Peyer's patch (tissue), 4 donors: ENCODE data around the gene TUBGCP2. TPM values are rescaled to one million over a fixed set of nuclear protein-coding genes. Genes with fewer than 3 reads are reported as not detected.

ENCODE experiments used
- DNase-seq, 3 donors: peaks; one replicate each; pipeline ENCODE4 v3.0.0-alpha.2; 2017 to 2019
- H3K27ac ChIP-seq, 4 donors: fragments of 200-600 bp; sonication (generic); one replicate each; pipeline ENCODE4 v1.5.1; 2016 to 2019
- H3K27me3 ChIP-seq, 2 donors: fragments of 200-600 bp; sonication (generic); one replicate each; pipeline ENCODE4 v1.5.1; 2019
- H3K36me3 ChIP-seq, 3 donors: fragments of 200-600 bp; sonication (generic); one replicate each; pipeline ENCODE4 v1.5.1; 2016 to 2019
- H3K4me1 ChIP-seq, 4 donors: fragments of 200-600 bp; sonication (generic); one replicate each; pipeline ENCODE4 v1.5.1; 2016 to 2019
- H3K4me3 ChIP-seq, 4 donors: fragments of 200-600 bp; sonication (generic); 1 replicate in 3 of 4; 2 replicates in 1 of 4; pipeline ENCODE4 v1.5.1; 2016 to 2019; ENCODE audit warnings: mild to moderate bottlenecking in 1 of 4
- H3K9me3 ChIP-seq, 4 donors: fragments of 200-600 bp; sonication (generic); one replicate each; pipeline ENCODE4 v1.5.1; 2016 to 2019; ENCODE audit warnings: mild to moderate bottlenecking in 1 of 4
- POLR2A ChIP-seq, 2 donors: fragments of 450-650 bp; IDR thresholded peaks; one replicate each; pipeline ENCODE4 v1.5.1; 2017; ENCODE audit warnings: antibody characterized with exemption in 2 of 2, mild to moderate bottlenecking in 2 of 2, moderate library complexity in 2 of 2
- total RNA-seq, 4 donors: library from RNA; depleted of rRNA; stranded (reverse); fragments of >200 nt; gene quantifications; one replicate each; pipeline ENCODE4 v1.1.0, GENCODE V29; 2016
- TF ChIP-seq, protein P1 (sequence below), 6 experiments: fragments of 450-650 bp in 4 of 6; fragments of 200-600 bp in 2 of 6; sonication (generic) in 1 of 6; IDR thresholded peaks; one replicate each; pipeline ENCODE4 v1.5.1; 2017 to 2019; ENCODE audit warnings: antibody characterized with exemption in 6 of 6, mild to moderate bottlenecking in 3 of 6, moderate library complexity in 1 of 6

TUBGCP2 gene
- total RNA-seq, 4 donors from 2014 or later, result 40.1 to 85.0 (median 67.8) TPM

DNA sequence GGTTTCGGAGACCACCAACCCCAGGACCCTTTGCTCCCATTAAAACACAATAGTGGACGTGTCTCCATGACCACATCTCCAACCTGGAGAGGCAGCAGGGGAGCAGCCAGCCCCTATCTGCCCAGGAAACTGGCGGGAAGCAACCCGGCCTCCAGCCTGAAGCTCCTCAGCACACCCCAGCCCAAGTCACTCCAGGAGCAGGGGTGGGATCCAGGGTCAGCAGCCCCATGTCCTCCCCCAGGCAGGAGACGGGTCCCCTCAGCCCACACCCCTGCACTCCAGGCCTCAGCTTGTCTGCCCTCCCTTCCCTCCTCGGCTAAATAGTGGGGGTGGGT is 32.6 kb downstream of the TUBGCP2 start:
- peaks cover 0 to 51% (median 29%) of the 10 kb centered on the region in 4 donors for H3K4me1 ChIP-seq
- no peak for DNase-seq
- no peaks in the 10 kb centered on the region for H3K9me3 ChIP-seq
- H3K27me3 ChIP-seq, result peaks cover 0 to 7% of the 10 kb centered on the region in 2 donors
- H3K4me3 ChIP-seq, result peak overlapping the region; percentile 41 to 61 (median 48)
- H3K36me3 ChIP-seq, result peaks cover 0 to 20% (median 0%) of the 10 kb centered on the region in 3 donors
- TF ChIP-seq POLR2A (IDR thresholded peaks at IDR 0.05), result no peak
- TF ChIP-seq, protein P1, sequence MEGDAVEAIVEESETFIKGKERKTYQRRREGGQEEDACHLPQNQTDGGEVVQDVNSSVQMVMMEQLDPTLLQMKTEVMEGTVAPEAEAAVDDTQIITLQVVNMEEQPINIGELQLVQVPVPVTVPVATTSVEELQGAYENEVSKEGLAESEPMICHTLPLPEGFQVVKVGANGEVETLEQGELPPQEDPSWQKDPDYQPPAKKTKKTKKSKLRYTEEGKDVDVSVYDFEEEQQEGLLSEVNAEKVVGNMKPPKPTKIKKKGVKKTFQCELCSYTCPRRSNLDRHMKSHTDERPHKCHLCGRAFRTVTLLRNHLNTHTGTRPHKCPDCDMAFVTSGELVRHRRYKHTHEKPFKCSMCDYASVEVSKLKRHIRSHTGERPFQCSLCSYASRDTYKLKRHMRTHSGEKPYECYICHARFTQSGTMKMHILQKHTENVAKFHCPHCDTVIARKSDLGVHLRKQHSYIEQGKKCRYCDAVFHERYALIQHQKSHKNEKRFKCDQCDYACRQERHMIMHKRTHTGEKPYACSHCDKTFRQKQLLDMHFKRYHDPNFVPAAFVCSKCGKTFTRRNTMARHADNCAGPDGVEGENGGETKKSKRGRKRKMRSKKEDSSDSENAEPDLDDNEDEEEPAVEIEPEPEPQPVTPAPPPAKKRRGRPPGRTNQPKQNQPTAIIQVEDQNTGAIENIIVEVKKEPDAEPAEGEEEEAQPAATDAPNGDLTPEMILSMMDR (IDR thresholded peaks at IDR 0.05), result no peak
- H3K27ac ChIP-seq, result peak overlapping the region; percentile 42 to 85 (median 58)

DNA sequence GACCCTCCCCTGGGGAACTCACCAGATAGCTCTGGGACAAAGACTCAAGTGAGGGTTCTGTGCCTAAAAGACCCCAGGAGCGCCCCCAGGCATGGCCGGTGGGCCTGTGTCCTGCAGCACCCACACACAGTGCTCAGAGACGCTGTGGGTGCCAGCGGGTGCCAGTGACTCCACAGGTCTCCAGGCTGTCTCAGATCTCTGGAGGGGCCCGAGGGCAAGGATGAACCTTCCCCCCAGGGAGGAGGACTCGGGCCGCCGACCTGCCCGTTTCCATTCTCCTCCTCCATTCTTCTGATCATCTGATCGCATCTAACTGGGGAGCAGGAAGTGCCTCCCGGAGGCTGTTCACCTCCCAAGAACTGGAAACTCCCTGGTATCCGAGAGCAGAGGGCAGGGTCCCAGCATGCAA is 33.0 kb downstream of the TUBGCP2 start:
- peak in 1 of 3 donors; percentile 49 for DNase-seq
- Histone ChIP-seq H3K36me3 (peaks cover 0 to 18% (median 0%) of the 10 kb centered on the region in 3 donors), H3K9me3 (no peaks in the 10 kb centered on the region), H3K27ac (peak overlapping the region; percentile 42 to 85 (median 58)), H3K4me3 (peak overlapping the region; percentile 41 to 61 (median 48)), H3K27me3 (peaks cover 0 to 7% of the 10 kb centered on the region in 2 donors), H3K4me1 (peaks cover 0 to 51% (median 29%) of the 10 kb centered on the region in 4 donors)
- TF ChIP-seq POLR2A (IDR thresholded peaks at IDR 0.05), result no peak
- TF ChIP-seq, protein P1 (IDR thresholded peaks at IDR 0.05), result peak in 1 of 6 experiments; percentile 17

DNA sequence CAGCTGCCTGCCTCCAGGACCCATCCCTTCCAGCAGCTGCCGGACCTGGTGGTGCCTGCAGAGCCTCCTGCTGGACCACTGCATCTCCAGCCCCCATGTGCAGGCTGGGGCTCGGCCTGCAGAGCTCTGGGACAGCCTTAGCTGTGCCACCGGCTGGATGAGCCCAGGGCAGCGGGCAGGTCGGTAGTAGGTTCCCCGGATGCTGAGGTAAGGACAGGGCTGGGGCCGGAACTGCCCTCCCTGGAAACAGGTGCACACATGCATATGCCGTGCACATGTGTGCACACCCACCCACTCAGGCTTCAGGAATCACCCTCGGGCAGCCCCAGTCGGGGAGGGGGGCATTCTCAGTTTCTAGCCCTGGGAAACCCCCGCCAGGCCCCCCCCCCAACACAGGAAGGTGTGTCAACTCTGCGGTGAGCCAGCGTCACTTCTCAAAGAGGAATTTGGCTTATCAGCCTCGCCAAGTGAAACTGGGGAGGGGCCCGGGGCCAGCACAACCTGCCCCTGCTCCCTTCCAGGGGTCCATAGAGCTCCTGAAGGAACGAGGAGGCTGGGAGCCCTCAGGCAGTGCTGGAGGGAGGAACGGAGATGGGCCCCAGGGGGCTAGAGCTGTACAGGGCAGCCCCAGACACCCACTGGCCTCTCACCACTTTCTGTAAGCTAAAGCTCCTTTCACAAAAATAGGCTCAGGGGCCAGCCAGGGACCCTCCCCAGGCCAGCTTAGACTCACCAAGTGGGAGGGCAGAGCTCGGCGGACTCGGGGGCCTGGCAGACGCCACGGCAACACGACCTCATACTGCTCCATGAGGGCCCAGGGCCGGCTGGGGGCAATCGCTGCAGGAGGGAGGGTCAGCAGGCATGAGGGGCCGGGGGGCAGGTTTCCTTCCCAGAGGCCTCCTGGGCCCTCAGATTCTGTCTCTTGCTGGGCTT is 33.7 kb downstream of the TUBGCP2 start:
- Histone ChIP-seq H3K4me3 (peak overlapping the region; percentile 41 to 61 (median 48)), H3K27me3 (peaks cover 0 to 7% of the 10 kb centered on the region in 2 donors), H3K36me3 (peaks cover 0 to 11% (median 0%) of the 10 kb centered on the region in 3 donors), H3K27ac (peak overlapping the region; percentile 42 to 85 (median 58)), H3K4me1 (peaks cover 0 to 51% (median 29%) of the 10 kb centered on the region in 4 donors), H3K9me3 (no peaks in the 10 kb centered on the region)
- peak in 2 of 3 donors; percentile 84 to 87 for DNase-seq
- TF ChIP-seq POLR2A (IDR thresholded peaks at IDR 0.05), result no peak
- TF ChIP-seq, protein P1 (IDR thresholded peaks at IDR 0.05), result no peak

DNA sequence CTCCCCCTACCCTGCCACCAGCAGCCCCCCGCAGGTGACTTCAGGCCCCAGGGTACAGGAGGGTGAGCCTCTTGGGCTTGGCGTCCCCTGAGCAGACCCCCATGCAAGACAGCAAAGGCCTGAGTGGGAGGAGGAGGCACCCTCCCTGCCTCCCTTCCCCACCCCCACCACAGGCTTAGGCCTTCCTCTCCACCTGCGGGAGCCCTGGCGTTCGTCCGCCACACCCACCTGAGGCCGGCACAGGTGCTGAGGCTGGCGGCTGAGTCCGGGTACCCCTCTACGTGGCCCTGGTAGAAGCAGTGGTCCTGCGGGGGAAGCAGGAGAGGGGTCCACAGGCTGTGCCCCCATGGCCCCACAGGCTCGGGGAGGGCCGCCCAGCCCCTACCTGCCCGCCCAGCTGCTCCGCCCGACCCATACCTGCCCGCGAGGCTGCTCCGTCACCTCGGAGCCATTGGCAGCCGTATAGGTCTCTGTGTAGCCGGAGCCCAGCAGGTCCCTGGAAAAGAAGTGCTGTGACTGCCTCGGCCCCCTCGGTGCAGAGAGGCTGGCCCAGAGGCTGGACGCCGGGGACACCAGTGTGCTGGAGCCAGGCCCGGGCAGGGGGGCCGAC is 35.0 kb downstream of the TUBGCP2 start:
- no peak for TF ChIP-seq POLR2A (IDR thresholded peaks at IDR 0.05)
- TF ChIP-seq, protein P1 (IDR thresholded peaks at IDR 0.05), result no peak
- Histone ChIP-seq H3K27ac (no peak overlapping the region), H3K9me3 (no peaks in the 10 kb centered on the region), H3K27me3 (peaks cover 0 to 7% of the 10 kb centered on the region in 2 donors), H3K36me3 (peaks cover 0 to 5% (median 0%) of the 10 kb centered on the region in 3 donors), H3K4me3 (no peak overlapping the region), H3K4me1 (peaks cover 0 to 42% (median 24%) of the 10 kb centered on the region in 4 donors)
- DNase-seq, result no peak

DNA sequence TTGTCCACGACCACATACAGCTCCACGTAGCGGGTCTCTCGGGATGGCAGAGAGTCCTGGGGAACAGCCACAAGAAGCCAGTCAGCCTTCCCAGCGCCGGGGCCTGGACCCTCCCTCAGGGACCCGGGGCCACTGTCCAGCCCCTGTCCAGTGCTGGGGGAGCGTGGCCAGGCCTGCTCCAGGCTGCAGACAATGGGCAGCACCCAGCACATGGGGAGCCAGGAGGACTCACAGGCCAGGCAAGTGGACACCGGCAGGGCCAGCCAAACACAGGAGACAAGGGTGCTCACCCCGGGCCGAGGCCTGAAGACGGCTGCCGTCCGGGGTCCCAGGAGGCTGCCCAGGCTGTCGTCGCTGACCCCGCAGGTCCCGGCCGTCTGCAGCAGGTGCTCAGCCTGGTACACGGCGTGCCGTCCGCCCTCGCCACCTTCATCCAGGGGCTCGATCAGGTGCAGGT is 35.7 kb downstream of the TUBGCP2 start:
- peaks cover 0 to 7% of the 10 kb centered on the region in 2 donors for H3K27me3 ChIP-seq
- peaks cover 0 to 5% (median 0%) of the 10 kb centered on the region in 3 donors for H3K36me3 ChIP-seq
- DNase-seq, result no peak
- TF ChIP-seq, protein P1 (IDR thresholded peaks at IDR 0.05), result no peak
- peaks cover 0 to 35% (median 22%) of the 10 kb centered on the region in 4 donors for H3K4me1 ChIP-seq
- H3K27ac ChIP-seq, result no peak overlapping the region
- H3K4me3 ChIP-seq, result no peak overlapping the region
- H3K9me3 ChIP-seq, result no peaks in the 10 kb centered on the region
